D721Med (cell line): ENCODE data around the gene PAGE2.
"Not testable (repeated sequence)": the region's sequence is repeated elsewhere in the genome, so short reads cannot be mapped to it uniquely, and the experiment has no call there.

Experiments used
- DNase-seq: peaks from one replicate; pipeline ENCODE4 v3.0.0; 2011; ENCODE audit warnings: low spot score; ENCODE audit not compliant: insufficient read length
- FAIRE-seq: peaks from 2 replicates; lab custom pipeline; 2011; peaks lifted over from hg19 to GRCh38; lab: Jason Lieb, UNC
- CTCF ChIP-seq: IDR thresholded peaks from 2 replicates; pipeline ENCODE4 v1.5.1; 2012; ENCODE audit warnings: mild to moderate bottlenecking, control low read depth; ENCODE audit not compliant: insufficient read depth; ENCODE audit errors: missing control alignments

Gene PAGE2

GRCh38 chrX:55109306-55109705 is 20.5 kb downstream of the PAGE2 start:
- TF ChIP-seq CTCF: no peak
- DNase-seq: no peak
- FAIRE-seq: no peak

- FAIRE-seq (no peak), DNase-seq (no peak)
- TF ChIP-seq CTCF: no peak
Observed at GRCh38 chrX:55111578-55112254, 22.9 kb downstream of the PAGE2 start.

DNA sequence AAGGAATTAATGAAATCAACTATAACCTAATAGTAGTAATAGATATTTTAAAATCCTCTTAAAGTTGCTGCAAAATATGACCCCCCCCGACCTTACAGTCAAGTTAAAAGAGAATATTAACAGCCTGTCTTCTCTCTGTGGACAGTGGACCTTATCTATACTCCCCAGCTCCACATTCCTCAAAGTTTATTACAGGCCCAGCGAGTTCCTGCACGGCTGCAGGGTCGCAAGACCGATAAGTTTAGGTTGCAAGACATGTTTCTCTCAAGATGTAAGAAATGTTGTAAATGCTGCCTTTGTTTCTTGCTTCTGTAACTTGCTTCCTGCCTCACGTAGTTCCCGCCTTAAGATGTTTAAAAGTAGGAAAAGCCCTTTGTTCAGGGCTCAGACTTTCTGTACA is 27.8 kb downstream of the PAGE2 start:
- not testable (repeated sequence) for DNase-seq, FAIRE-seq

DNA sequence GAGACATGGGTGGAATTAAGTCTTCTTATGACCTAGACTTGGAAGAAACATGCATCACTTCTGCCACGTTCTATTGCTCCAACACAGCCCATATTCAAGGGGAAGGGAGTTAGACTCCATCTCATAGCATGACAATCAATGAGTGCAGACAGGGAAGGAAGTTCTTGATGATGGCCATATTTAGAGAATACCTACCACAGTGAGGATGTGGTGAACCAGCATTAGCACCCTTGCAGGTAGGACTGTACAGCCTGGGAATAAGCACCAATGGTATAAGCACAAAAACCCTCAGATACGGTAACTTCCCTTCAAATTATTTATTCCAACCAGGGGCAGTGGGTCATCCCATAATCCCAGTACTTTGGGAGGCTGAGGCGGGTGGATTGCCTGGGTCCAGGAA is 29.8 kb downstream of the PAGE2 start:
- no peak for DNase-seq
- FAIRE-seq: no peak
- no peak for TF ChIP-seq CTCF

- no peak for DNase-seq
- FAIRE-seq: no peak
- TF ChIP-seq CTCF: no peak
Observed at GRCh38 chrX:55119271-55119670, 30.5 kb downstream of the PAGE2 start.

DNA sequence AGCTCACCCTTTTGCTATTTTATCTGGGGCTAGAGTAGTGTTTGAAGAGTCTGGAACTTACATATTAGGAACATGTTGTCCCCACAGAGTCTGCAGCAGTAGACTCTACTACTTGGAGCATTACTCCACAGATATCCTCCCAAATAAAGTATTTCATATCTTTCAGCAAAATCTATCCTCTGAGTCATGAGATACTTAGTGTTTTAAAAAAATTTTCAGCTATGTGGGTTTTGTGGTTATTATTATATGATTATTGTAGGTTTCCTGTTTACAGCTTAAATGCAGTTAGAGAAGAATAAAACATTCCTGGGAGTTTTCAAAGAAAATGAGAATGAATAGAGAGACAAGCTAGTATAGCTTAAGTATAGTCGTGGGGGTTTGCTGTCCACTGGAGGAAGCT is 30.9 kb downstream of the PAGE2 start:
- TF ChIP-seq CTCF: no peak
- no peak for DNase-seq
- no peak for FAIRE-seq

DNA sequence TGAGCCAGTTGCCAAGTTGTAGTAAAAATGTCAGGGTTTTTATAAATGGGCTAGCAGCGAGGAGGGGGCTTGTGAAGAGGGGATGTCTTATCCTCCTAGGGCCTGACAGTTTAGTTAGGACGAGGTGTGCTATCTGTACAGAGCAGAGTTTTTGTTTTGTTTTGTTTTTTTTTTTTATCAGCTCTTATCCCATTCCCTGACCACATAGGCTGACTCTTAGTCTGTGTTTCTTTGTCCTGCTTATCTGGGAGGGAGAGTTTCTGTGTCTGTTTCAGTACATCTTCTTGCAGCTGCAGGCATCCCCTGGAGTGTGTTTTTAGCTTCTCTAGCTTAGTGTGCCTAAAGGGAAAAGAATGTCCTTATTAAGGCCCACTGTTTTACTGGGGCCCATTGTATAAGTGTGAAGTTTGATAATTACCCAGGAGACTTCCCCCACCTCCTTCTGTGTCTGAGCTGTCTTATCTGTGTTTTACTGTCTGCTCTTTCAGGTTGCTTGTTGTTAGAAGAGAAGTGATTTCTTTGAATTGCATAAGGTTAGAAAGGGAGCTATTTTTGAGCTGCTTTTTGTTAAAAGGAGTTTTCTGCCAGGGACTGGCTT is 32.0 kb downstream of the PAGE2 start:
- TF ChIP-seq CTCF: no peak
- FAIRE-seq (no peak), DNase-seq (no peak)

GRCh38 chrX:55123900-55124299 is 35.1 kb downstream of the PAGE2 start:
- no peak for TF ChIP-seq CTCF
- DNase-seq (no peak), FAIRE-seq (no peak)
